Amniotic epithelial cell (primary cell): Measurements from ENCODE around the gene GAB3.

Source experiments
- DNase-seq: peaks from one replicate; pipeline ENCODE4 v3.0.0-alpha.2; 2010; ENCODE audit warnings: low read depth

GAB3 gene

DNA sequence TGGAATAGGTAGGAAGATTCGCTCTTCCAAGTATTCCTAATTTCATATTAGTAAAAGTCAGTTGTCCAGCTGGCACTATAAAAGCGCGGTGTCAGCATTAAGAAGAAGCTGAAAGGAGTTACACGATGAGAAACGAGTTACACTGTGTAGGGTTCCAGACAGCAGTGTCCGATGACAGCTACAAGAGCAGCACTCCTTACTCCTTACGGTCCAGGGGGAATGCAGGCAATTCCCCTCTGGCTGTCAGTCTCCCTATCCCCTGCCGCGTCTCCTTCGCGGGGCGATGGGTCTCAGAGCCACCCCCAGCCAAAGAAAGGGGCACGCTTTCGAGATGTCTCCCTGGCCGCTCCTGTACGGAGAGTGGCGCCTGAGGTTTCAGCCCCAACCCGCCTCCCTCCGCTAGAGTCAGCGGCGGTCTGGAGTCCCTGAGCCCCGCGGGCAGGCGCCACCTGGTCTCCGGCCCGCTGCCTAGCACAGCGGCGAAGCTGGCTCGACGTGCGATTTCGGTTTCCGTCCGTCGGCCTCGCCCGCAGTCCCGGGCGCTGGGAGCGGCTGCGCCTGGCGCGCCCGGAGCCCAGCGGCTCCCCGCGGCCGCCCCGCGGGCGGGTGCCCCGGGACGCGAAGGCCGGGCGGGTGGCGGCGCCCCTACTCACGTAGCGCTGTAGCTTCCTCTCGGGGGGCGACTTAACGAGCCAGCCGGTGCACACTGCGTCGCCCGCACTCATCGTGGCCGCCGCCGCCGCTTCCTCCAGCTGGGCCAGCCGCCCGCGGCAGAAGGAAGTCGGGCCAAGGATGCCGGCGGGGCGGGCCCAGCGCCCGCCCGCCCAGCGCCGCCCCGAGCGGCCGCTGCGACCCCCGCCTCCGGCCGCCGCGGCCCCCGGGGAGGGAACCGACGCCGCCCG, at the start of gene GAB3:
Gene GAB3, minus strand, starts transcription at position 777 of the 902 bp plus-strand sequence. Its CDS starts 52 bp downstream, at position 725.
- no peak for DNase-seq

GRCh38 chrX:154799556-154800348, 48.9 kb upstream of the GAB3 start:
- no peak for DNase-seq

GRCh38 chrX:154797006-154797405, 46.1 kb upstream of the GAB3 start:
- no peak for DNase-seq

DNA sequence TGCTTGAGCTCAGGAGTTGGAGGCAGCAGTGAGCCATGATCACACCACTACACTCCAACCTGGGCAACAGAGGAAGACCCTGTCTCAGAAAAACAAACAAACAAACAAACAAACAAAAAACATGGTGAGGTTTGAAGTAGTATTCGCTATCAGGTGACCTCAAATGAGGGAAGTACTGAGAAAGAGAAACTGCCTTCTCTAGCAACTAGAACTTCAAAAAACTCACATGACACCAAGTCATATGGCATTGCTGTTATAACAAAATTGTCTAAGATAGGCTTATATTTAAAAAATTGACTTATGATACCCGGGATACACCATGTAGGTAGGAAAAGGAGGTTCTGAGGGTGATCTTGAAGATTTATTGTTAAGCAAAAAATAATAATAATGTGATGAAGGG, 44.1 kb upstream of the GAB3 start:
- DNase-seq: no peak

- DNase-seq: no peak
Measured at GRCh38 chrX:154793084-154793795, 42.4 kb upstream of the GAB3 start.

GRCh38 chrX:154791939-154792338, 41.1 kb upstream of the GAB3 start:
- no peak for DNase-seq

- no peak for DNase-seq
Measured at GRCh38 chrX:154791467-154791866, 40.6 kb upstream of the GAB3 start.

GRCh38 chrX:154785716-154786115, 34.8 kb upstream of the GAB3 start:
- peak; percentile 64 for DNase-seq

DNA sequence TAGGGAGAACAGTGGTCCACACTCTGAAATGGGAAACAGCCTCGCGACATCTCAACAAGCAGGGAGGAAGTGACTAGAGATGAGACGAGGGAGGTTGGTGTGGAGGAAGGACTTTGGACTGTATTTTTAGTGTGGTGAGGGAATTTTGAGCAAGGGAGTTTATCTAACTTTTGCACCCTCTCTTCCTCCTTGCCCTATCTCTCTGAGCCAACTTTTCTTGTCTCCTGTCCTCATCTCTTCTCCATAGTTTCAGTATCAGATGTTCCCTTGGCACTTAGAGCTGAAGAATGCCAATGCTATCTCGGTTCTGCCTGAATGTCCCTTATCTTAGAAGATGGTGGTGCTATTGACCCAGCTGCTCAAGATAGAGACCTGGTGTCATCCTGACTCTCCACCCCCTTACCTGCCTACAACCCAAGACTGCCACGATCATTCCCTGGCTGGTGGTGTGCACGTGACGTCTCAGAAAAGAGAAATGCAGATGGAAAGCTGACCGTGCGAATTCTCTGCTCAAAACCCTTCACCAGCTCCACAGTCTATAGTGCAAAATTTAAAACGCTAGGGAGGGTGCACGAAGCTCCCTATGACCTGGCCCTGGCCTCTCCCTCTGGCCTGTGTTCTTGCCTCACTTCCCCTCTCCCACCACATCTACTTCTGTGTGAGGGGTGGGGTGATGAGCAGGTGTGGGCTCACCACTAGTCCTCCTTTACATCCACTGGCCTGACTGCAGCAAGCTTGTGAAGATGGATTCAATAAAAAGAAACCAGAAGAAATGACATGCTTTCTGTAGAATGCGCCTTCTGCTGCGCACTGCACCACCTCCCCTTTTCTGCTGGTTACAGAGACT, 33.5 kb upstream of the GAB3 start:
- no peak for DNase-seq

- DNase-seq: no peak
Measured at GRCh38 chrX:154780968-154781367, 30.1 kb upstream of the GAB3 start.

DNA sequence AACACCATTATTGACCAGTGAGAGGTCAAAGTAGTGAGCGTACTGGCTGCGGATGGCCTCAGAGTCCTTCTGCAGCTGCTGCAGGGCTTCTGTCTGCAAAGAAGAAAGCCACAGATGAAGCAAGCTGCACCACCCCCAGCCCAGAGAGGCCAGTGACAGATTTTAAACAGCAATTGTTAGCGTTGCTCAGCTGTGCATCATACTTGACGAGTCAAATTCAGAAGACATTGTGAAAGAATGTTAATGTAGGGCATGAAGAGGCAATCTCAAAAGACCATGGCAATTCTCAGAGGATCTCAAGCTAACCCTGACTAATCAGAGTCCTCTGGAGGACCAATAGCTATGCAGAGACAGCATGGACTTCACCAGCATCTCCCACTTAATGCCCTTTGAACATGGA, 28.4 kb upstream of the GAB3 start:
- peak; percentile 77 for DNase-seq

- DNase-seq: no peak
Measured at GRCh38 chrX:154776753-154777152, 25.9 kb upstream of the GAB3 start.

DNA sequence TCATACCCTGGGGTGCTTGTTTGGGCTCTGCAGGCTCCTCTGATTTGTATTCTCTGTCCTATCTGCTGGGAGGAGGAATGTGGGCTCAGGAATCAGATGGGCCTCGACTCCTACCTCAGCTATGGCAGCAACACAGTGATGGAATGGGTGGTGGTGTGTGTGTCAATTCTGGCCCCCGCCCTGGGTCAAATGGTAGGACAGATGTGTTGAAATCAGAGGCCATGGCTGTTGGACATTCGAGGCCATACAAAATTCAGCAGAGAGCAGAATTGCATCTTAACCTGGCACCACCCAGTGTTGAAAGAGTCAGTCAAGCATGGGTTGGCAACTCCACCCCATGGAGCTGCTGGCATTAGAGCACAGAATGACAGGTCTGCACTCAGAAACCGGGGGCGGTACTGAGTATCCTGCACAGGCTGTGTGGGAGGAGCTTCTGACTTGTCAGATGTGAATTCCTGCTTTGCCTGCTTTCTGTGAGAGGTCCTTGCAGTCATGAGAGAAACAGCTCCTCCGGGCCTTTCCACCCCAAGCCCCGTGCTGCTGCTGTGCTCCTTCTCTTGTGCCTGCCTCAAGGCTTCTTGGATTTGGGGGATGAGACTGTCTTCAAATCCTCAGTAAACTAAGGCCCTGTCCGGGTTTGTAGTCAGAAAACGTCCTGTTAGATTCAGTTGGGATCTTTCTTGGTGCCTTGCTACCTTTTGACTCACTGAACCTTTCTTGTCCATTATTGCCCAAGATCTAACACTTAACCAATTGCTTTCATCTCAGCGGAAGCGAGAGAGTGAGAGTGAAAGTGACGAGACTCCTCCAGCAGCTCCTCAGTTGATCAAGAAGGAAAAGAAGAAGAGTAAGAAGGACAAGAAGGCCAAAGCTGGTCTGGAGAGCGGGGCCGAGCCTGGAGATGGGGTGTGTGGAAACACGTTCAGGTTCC, 24.8 kb upstream of the GAB3 start:
- DNase-seq: peak; percentile 68

GRCh38 chrX:154774622-154775021, 23.7 kb upstream of the GAB3 start:
- DNase-seq: no peak

DNA sequence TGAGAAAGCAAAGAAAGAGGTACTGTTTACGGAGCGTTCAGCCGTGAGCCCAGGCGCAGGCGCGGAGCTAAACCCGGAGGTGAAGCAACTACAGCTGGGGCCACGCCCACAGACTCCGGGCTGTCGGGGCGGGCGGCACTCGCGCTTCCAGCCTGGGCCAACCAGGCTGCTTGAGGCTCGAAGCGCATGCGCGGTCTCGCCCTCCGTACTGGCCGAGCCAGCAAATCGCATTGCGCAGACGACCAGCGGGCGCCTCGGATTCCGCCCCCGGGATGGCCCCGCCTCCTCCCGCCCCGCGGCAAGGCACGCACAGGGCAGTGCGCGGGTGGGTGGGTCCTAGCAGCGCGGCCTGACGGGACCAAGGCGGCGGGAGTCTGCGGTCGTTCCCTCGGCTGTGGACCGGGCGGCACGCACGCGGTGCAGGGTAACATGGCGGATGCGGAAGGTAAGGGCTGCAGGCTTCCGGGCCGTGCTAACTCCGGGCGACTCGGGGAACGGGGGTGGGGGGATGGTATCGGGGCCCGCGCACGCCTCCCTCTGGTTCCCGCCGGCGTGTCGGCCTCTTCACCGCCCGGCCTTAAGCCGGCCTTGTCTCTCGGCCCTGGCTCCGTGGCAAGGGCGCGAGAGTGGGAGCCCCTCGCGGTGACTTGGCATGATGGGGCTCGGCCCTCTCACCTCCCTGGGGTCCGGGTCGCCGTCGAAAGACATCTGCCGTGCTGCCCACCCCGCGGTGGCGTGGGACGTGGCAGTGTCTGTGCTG, 11.8 kb upstream of the GAB3 start, which contains the start of gene DKC1:
Gene DKC1, plus strand, starts transcription at position 328 of the 760 bp plus-strand sequence. Its CDS starts 102 bp downstream, at position 430.
- peak; percentile 89 for DNase-seq

DNA sequence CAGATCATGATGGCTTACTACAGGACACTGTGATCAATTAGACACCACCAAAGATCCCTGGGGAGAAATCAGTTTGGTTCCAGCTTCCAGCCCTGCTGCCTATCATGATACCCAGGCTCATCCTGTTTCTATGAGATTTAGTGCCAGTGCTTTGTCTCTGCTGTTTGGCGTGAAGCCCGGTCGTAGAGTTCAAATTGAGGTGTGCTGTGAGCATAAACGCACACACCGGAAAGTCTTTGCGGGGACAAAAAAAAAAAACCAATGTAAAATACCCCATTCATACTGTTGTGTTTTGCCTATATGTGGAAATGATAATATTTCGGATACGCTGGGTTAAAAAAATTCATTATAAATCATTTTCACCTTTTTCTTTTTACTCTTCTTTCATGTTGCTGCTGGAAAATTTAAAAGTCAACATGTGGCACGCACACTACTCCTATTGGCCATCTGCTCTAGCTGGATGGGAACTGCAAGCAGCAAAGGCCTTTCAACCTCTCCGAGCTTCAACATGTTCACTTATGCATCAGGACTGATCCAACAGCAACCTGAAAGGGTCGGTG, 11.2 kb upstream of the GAB3 start:
- DNase-seq: no peak

- DNase-seq: no peak
Measured at GRCh38 chrX:154758696-154759095, 7.8 kb upstream of the GAB3 start.

DNA sequence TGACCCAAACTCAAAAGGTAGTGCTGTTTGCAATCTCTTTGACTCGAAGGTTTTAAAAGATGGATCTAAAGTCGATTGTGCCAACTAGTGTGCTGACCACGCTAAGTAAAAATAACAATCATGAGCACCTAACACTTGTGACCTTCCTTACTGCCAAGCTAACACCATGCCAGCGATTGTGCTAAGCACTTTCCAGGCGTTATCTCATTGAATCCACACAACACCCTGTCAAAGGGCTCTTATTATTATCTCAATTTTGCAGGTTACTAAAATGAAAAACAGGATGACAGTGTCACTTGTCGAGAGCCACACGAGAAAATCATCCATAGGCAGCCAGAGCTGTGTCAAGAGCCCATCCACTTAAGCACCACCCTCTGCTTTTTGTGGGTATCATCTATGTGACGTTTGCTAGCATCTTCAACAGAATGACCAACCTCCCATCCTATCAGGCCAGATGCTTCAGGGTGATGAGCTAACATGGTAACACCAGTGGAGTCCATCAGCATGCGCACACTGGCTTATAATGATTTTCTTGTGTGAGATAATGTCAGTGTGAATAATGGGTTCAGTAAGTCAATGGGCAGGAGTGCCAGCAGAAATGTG, 893 bp upstream of the GAB3 start:
- DNase-seq: no peak

- DNase-seq: no peak
Measured at GRCh38 chrX:154751203-154751668, 359 bp upstream of the GAB3 start.
